DOHH2 (cell line): ENCODE data around the gene NR5A2.

ENCODE experiments used
- H3F3A ChIP-seq: fragments of 200-600 bp; sonication (generic), shearing (Covaris generic); 2 replicates; pipeline ENCODE4 v1.6.0; 2016; ENCODE audit warnings: antibody characterized with exemption, mild to moderate bottlenecking; ENCODE audit not compliant: control insufficient read depth, insufficient read depth
- H3K27ac ChIP-seq: fragments of 200-600 bp; sonication (generic); 2 replicates; pipeline ENCODE4 v1.5.1; 2014; ENCODE audit warnings: low read depth, mild to moderate bottlenecking, low read length, moderate library complexity
- H3K27me3 ChIP-seq: fragments of 200-600 bp; sonication (generic); 2 replicates; pipeline ENCODE4 v1.6.1; 2014; ENCODE audit warnings: mild to moderate bottlenecking, low read length, mixed read lengths; ENCODE audit not compliant: control insufficient read depth
- H3K36me3 ChIP-seq: fragments of 200-600 bp; sonication (generic); 2 replicates; pipeline ENCODE4 v1.6.1; 2014; ENCODE audit warnings: mild to moderate bottlenecking, low read length, moderate library complexity, mixed read lengths; ENCODE audit not compliant: control insufficient read depth
- H3K4me1 ChIP-seq: fragments of 200-600 bp; sonication (generic); 2 replicates; pipeline ENCODE4 v1.6.1; 2014; ENCODE audit warnings: mild to moderate bottlenecking, low read length, mixed read lengths; ENCODE audit not compliant: control insufficient read depth
- H3K4me2 ChIP-seq: fragments of 200-600 bp; sonication (generic); 2 replicates; pipeline ENCODE4 v1.6.0; 2014; ENCODE audit warnings: mild to moderate bottlenecking, low read length, moderate library complexity
- H3K4me3 ChIP-seq: fragments of 200-600 bp; sonication (generic); 2 replicates; pipeline ENCODE4 v1.5.1; 2014; ENCODE audit warnings: mild to moderate bottlenecking, low read length, mixed read lengths
- H3K79me2 ChIP-seq: fragments of 200-600 bp; sonication (generic); 2 replicates; pipeline ENCODE4 v1.6.1; 2014; ENCODE audit warnings: mild to moderate bottlenecking, low read length, mixed read lengths; ENCODE audit not compliant: control insufficient read depth
- H3K9me2 ChIP-seq: fragments of 200-600 bp; sonication (generic); replicated peaks from 2 replicates; pipeline ENCODE4 v1.6.1; 2014; ENCODE audit warnings: mild to moderate bottlenecking, low read length, mixed read lengths; ENCODE audit not compliant: control insufficient read depth
- H3K9me3 ChIP-seq: fragments of 200-600 bp; sonication (generic); 2 replicates; pipeline ENCODE4 v1.6.1; 2014; ENCODE audit warnings: antibody characterized with exemption, low read length, mixed read lengths; ENCODE audit not compliant: control insufficient read depth, insufficient read depth
- H4K20me1 ChIP-seq: fragments of 200-600 bp; sonication (generic); 2 replicates; pipeline ENCODE4 v1.6.0; 2014; ENCODE audit warnings: low read depth, mild to moderate bottlenecking, antibody characterized with exemption, low read length, moderate library complexity; ENCODE audit not compliant: control insufficient read depth, insufficient read depth
- CTCF ChIP-seq: fragments of 200-600 bp; sonication (generic); IDR thresholded peaks from one replicate; pipeline ENCODE4 v1.5.1; 2014; ENCODE audit warnings: antibody characterized with exemption, mild to moderate bottlenecking, low read depth, low read length; ENCODE audit not compliant: poor library complexity, severe bottlenecking
- EZH2phosphoT487 ChIP-seq: fragments of 200-600 bp; sonication (generic); IDR thresholded peaks from 2 replicates; pipeline ENCODE4 v1.6.1; 2017; ENCODE audit warnings: borderline replicate concordance, mild to moderate bottlenecking, antibody characterized with exemption, low read length, moderate library complexity, mixed read lengths

The NR5A2 gene

GRCh38 chr1:200096774-200097173 lies 69.3 kb downstream of the NR5A2 start:
- Histone ChIP-seq H3K9me2 (no peaks in the 10 kb centered on the region), H3K9me3 (no peaks in the 10 kb centered on the region), H4K20me1 (no peaks in the 10 kb centered on the region), H3K4me3 (no peak overlapping the region), H3K36me3 (no peaks in the 10 kb centered on the region), H3K79me2 (no peaks in the 10 kb centered on the region), H3K4me1 (no peaks in the 10 kb centered on the region), H3K27me3 (no peaks in the 10 kb centered on the region), H3K4me2 (no peak overlapping the region), H3K27ac (no peak overlapping the region), H3F3A (no peaks in the 10 kb centered on the region)
- no peak for TF ChIP-seq EZH2phosphoT487
- TF ChIP-seq CTCF: no peak

GRCh38 chr1:200099040-200099439 lies 71.5 kb downstream of the NR5A2 start:
- Histone ChIP-seq H3K36me3 (no peaks in the 10 kb centered on the region), H3K27me3 (no peaks in the 10 kb centered on the region), H3K4me3 (no peak overlapping the region), H3K27ac (no peak overlapping the region), H3K9me3 (no peaks in the 10 kb centered on the region), H3K4me2 (no peak overlapping the region), H4K20me1 (no peaks in the 10 kb centered on the region), H3K9me2 (no peaks in the 10 kb centered on the region), H3K79me2 (no peaks in the 10 kb centered on the region), H3K4me1 (no peaks in the 10 kb centered on the region), H3F3A (no peaks in the 10 kb centered on the region)
- TF ChIP-seq EZH2phosphoT487 (no peak), CTCF (no peak)

GRCh38 chr1:200103966-200104583 lies 76.6 kb downstream of the NR5A2 start:
- H3K4me1 ChIP-seq: peaks cover 17% of the 10 kb centered on the region
- no peaks in the 10 kb centered on the region for H4K20me1 ChIP-seq
- no peaks in the 10 kb centered on the region for H3K9me3 ChIP-seq
- no peaks in the 10 kb centered on the region for H3K36me3 ChIP-seq
- H3K4me3 ChIP-seq: no peak overlapping the region
- H3K4me2 ChIP-seq: no peak overlapping the region
- no peaks in the 10 kb centered on the region for H3K79me2 ChIP-seq
- no peak overlapping the region for H3K27ac ChIP-seq
- H3F3A ChIP-seq: no peaks in the 10 kb centered on the region
- H3K27me3 ChIP-seq: no peaks in the 10 kb centered on the region
- TF ChIP-seq CTCF: no peak
- no peak for TF ChIP-seq EZH2phosphoT487
- no peaks in the 10 kb centered on the region for H3K9me2 ChIP-seq
